ENCODE measurements around the gene PDSS2.

The PDSS2 gene

GRCh38 chr6:107275330-107275865, 184.0 kb downstream of the PDSS2 start:
- in situ Hi-C loops (cut with MboI; ENCODE audit: low sequenced_read_pairs), result no loop called here

- in situ Hi-C loops (cut with MboI; ENCODE audit: low sequenced_read_pairs), result no loop called here
These were observed 185.1 kb downstream of the PDSS2 start for GRCh38 chr6:107274288-107274687.

GRCh38 chr6:107272246-107272645, 187.1 kb downstream of the PDSS2 start:
- in situ Hi-C loops (cut with MboI; ENCODE audit: low sequenced_read_pairs), result no loop called here

GRCh38 chr6:107271208-107271790, 188.1 kb downstream of the PDSS2 start:
- in situ Hi-C loops (cut with MboI; ENCODE audit: low sequenced_read_pairs), result no loop called here

GRCh38 chr6:107267634-107268033, 191.7 kb downstream of the PDSS2 start:
- in situ Hi-C loops (cut with MboI; ENCODE audit: low sequenced_read_pairs), result no loop called here

- in situ Hi-C loops (cut with MboI; ENCODE audit: low sequenced_read_pairs), result no loop called here
These were observed 192.4 kb downstream of the PDSS2 start for GRCh38 chr6:107267006-107267405.

- in situ Hi-C loops (cut with MboI; ENCODE audit: low sequenced_read_pairs), result no loop called here
These were observed 192.8 kb downstream of the PDSS2 start for GRCh38 chr6:107266563-107266962.

- in situ Hi-C loops (cut with MboI; ENCODE audit: low sequenced_read_pairs), result no loop called here
These were observed 195.0 kb downstream of the PDSS2 start for GRCh38 chr6:107264357-107264840.

- in situ Hi-C loops (cut with MboI; ENCODE audit: low sequenced_read_pairs), result no loop called here
These were observed 199.4 kb downstream of the PDSS2 start for GRCh38 chr6:107259951-107260350.

- in situ Hi-C loops (cut with MboI; ENCODE audit: low sequenced_read_pairs), result no loop called here
These were observed 211.2 kb downstream of the PDSS2 start for GRCh38 chr6:107248147-107248546.

- in situ Hi-C loops (cut with MboI; ENCODE audit: low sequenced_read_pairs), result no loop called here
These were observed 212.3 kb downstream of the PDSS2 start for GRCh38 chr6:107246972-107247615.

- in situ Hi-C loops (cut with MboI; ENCODE audit: low sequenced_read_pairs), result no loop called here
These were observed 213.0 kb downstream of the PDSS2 start for GRCh38 chr6:107246249-107246971.

GRCh38 chr6:107244742-107245480, 214.5 kb downstream of the PDSS2 start:
- in situ Hi-C loops (cut with MboI; ENCODE audit: low sequenced_read_pairs), result no loop called here

- in situ Hi-C loops (cut with MboI; ENCODE audit: low sequenced_read_pairs), result no loop called here
These were observed 215.2 kb downstream of the PDSS2 start for GRCh38 chr6:107244082-107244741.

- in situ Hi-C loops (cut with MboI; ENCODE audit: low sequenced_read_pairs), result no loop called here
These were observed 215.9 kb downstream of the PDSS2 start for GRCh38 chr6:107243471-107243870.

- in situ Hi-C loops (cut with MboI; ENCODE audit: low sequenced_read_pairs), result no loop called here
These were observed 221.2 kb downstream of the PDSS2 start for GRCh38 chr6:107237992-107238660.

- in situ Hi-C loops (cut with MboI; ENCODE audit: low sequenced_read_pairs), result no loop called here
These were observed 223.9 kb downstream of the PDSS2 start for GRCh38 chr6:107235511-107235910.

- in situ Hi-C loops (cut with MboI; ENCODE audit: low sequenced_read_pairs), result no loop called here
These were observed 224.4 kb downstream of the PDSS2 start for GRCh38 chr6:107235007-107235406.

GRCh38 chr6:107231243-107231642, 228.1 kb downstream of the PDSS2 start:
- in situ Hi-C loops (cut with MboI; ENCODE audit: low sequenced_read_pairs), result no loop called here

GRCh38 chr6:107230448-107230847, 228.9 kb downstream of the PDSS2 start:
- in situ Hi-C loops (cut with MboI; ENCODE audit: low sequenced_read_pairs), result no loop called here
